Neural cell (in vitro differentiated cells): ENCODE measurements around the gene DENND1A. TPM values are rescaled to one million over a fixed set of nuclear protein-coding genes. Genes with fewer than 3 reads are reported as not detected.

ENCODE experiments used
- H2AFZ ChIP-seq: fragments of 200-600, 300-800 bp; sonication (generic), shearing (Covaris generic); 2 replicates; pipeline ENCODE4 v1.6.0; 2014; ENCODE audit warnings: low read depth, mild to moderate bottlenecking, antibody characterized with exemption, low read length, moderate library complexity
- H3F3A ChIP-seq: fragments of 200-600 bp; shearing (Covaris generic); 2 replicates; pipeline ENCODE4 v1.6.1; 2016; ENCODE audit warnings: mild to moderate bottlenecking, moderate library complexity, mixed read lengths, antibody characterized with exemption, low read length; ENCODE audit not compliant: insufficient read depth, poor library complexity, severe bottlenecking
- H3K27ac ChIP-seq: fragments of 200-600, 300-800 bp; sonication (generic), shearing (Covaris generic); 2 replicates; pipeline ENCODE4 v1.5.1; 2014; ENCODE audit warnings: mild to moderate bottlenecking, low read length, moderate library complexity
- H3K27me3 ChIP-seq: fragments of 300-800, 200-600 bp; sonication (generic), shearing (Covaris generic); 2 replicates; pipeline ENCODE4 v1.6.0; 2014; ENCODE audit warnings: mild to moderate bottlenecking, low read depth, low read length, moderate library complexity; ENCODE audit not compliant: insufficient read depth
- H3K36me3 ChIP-seq: fragments of 300-800, 200-600 bp; sonication (generic), shearing (Covaris generic); 2 replicates; pipeline ENCODE4 v1.5.1; 2014; ENCODE audit warnings: mild to moderate bottlenecking, antibody characterized with exemption, low read length, moderate library complexity; ENCODE audit not compliant: insufficient read depth
- H3K4me2 ChIP-seq: fragments of 300-800, 200-600 bp; sonication (generic), shearing (Covaris generic); 2 replicates; pipeline ENCODE4 v1.6.0; 2014; ENCODE audit warnings: mild to moderate bottlenecking, low read length
- H3K4me3 ChIP-seq: fragments of 300-800, 200-600 bp; sonication (generic), shearing (Covaris generic); 2 replicates; pipeline ENCODE4 v1.5.1; 2014; ENCODE audit warnings: mild to moderate bottlenecking, low read length, moderate library complexity
- H3K79me2 ChIP-seq: fragments of 200-600 bp; shearing (Covaris generic); replicated peaks from 2 replicates; pipeline ENCODE4 v1.6.0; 2014; ENCODE audit warnings: mild to moderate bottlenecking, low read length, moderate library complexity; ENCODE audit not compliant: insufficient read depth
- H3K9ac ChIP-seq: fragments of 300-800, 200-600 bp; sonication (generic), shearing (Covaris generic); 2 replicates; pipeline ENCODE4 v1.6.1; 2016; ENCODE audit warnings: mild to moderate bottlenecking, low read length, mixed read lengths
- H3K9me2 ChIP-seq: fragments of 200-600 bp; shearing (Covaris generic); 2 replicates; pipeline ENCODE4 v1.6.1; 2016; ENCODE audit warnings: mild to moderate bottlenecking, low read length, mixed read lengths; ENCODE audit not compliant: insufficient read depth
- H3K9me3 ChIP-seq: fragments of 200-600, 300-800 bp; sonication (generic), shearing (Covaris generic); 2 replicates; pipeline ENCODE4 v1.6.1; 2016; ENCODE audit warnings: mild to moderate bottlenecking, mixed run types, low read length, moderate library complexity, mixed read lengths
- H4K20me1 ChIP-seq: fragments of 200-600 bp; shearing (Covaris generic); 2 replicates; pipeline ENCODE4 v1.6.1; 2016; ENCODE audit warnings: mild to moderate bottlenecking, mixed run types; ENCODE audit not compliant: insufficient read depth
- EP300 ChIP-seq: fragments of 450-650 bp; conservative IDR thresholded peaks from 2 replicates; pipeline ENCODE4 v1.6.1; 2014; ENCODE audit warnings: antibody characterized with exemption, mild to moderate bottlenecking, moderate library complexity; ENCODE audit not compliant: poor library complexity, severe bottlenecking
- EZH2 ChIP-seq: fragments of 200-600, 300-800 bp; shearing (Covaris generic), sonication (generic); IDR thresholded peaks from 2 replicates; pipeline ENCODE4 v1.6.1; 2014; ENCODE audit warnings: antibody characterized with exemption, low read length, borderline replicate concordance, mild to moderate bottlenecking; ENCODE audit not compliant: insufficient read depth, poor library complexity, severe bottlenecking
- MXI1 ChIP-seq: fragments of 450-650 bp; conservative IDR thresholded peaks from 2 replicates; pipeline ENCODE4 v1.6.1; 2014; ENCODE audit warnings: antibody characterized with exemption, mild to moderate bottlenecking; ENCODE audit not compliant: poor library complexity, severe bottlenecking
- POLR2AphosphoS5 ChIP-seq: IDR thresholded peaks from 2 replicates; pipeline ENCODE4 v1.6.1; 2012
- RAD21 ChIP-seq: fragments of 450-650 bp; conservative IDR thresholded peaks from 2 replicates; pipeline ENCODE4 v1.6.1; 2014; ENCODE audit warnings: antibody characterized with exemption, mild to moderate bottlenecking, moderate library complexity
- SMC3 ChIP-seq: fragments of 450-650 bp; conservative IDR thresholded peaks from 2 replicates; pipeline ENCODE4 v1.6.1; 2014; ENCODE audit warnings: antibody characterized with exemption, mild to moderate bottlenecking, moderate library complexity; ENCODE audit not compliant: poor library complexity
- TAF1 ChIP-seq: IDR thresholded peaks from 2 replicates; pipeline ENCODE4 v1.6.1; 2012; ENCODE audit warnings: low read depth
- polyA plus RNA-seq: library from polyadenylated mRNA; depleted of rRNA; stranded (reverse); fragments of >200 nt; gene quantifications from 2 replicates; pipeline ENCODE4 v1.2.3, GENCODE V29; 2014
- TF ChIP-seq, protein P1 (sequence below): fragments of 450-650 bp; IDR thresholded peaks from 2 replicates; pipeline ENCODE4 v1.5.1; 2014; ENCODE audit warnings: antibody characterized with exemption, mild to moderate bottlenecking, moderate library complexity; ENCODE audit not compliant: poor library complexity, severe bottlenecking
- TF ChIP-seq, protein P2 (sequence below): IDR thresholded peaks from 2 replicates; pipeline ENCODE4 v1.6.1; 2012; ENCODE audit warnings: borderline replicate concordance

The DENND1A gene
- polyA plus RNA-seq, 1 donor from 2014 or later, result 2.3 TPM

DNA sequence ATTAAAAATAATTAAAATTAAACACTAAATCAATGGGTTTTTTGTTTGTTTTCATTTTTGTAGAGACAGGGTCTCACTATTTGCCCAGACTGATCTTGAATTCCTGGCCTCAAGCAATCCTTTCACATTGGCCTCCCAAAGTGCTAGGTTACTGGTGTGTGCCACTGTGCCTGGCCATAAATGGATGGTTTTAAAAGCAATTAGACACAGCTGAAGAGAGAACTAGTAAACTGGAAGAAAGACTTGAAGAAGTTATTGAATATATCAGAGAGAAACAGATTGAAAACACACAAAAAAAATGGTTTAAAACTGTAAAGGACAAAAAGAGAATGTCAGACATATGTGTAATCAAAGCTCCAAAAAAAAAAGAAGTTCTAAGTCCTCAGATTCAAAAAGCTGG is 83.0 kb downstream of the DENND1A start:
- Histone ChIP-seq H4K20me1 (no peaks in the 10 kb centered on the region), H3K4me2 (no peak overlapping the region), H3K4me3 (no peak overlapping the region), H3K79me2 (peaks cover 12% of the 10 kb centered on the region), H3F3A (no peaks in the 10 kb centered on the region), H2AFZ (no peak overlapping the region), H3K9me3 (no peaks in the 10 kb centered on the region), H3K27me3 (no peaks in the 10 kb centered on the region), H3K27ac (no peak overlapping the region), H3K9ac (no peak overlapping the region), H3K9me2 (no peaks in the 10 kb centered on the region), H3K36me3 (no peaks in the 10 kb centered on the region)
- TF ChIP-seq RAD21, result no peak
- TF ChIP-seq SMC3, result no peak
- no peak for TF ChIP-seq MXI1
- TF ChIP-seq POLR2AphosphoS5, result no peak
- TF ChIP-seq TAF1, result no peak
- TF ChIP-seq, protein P1, sequence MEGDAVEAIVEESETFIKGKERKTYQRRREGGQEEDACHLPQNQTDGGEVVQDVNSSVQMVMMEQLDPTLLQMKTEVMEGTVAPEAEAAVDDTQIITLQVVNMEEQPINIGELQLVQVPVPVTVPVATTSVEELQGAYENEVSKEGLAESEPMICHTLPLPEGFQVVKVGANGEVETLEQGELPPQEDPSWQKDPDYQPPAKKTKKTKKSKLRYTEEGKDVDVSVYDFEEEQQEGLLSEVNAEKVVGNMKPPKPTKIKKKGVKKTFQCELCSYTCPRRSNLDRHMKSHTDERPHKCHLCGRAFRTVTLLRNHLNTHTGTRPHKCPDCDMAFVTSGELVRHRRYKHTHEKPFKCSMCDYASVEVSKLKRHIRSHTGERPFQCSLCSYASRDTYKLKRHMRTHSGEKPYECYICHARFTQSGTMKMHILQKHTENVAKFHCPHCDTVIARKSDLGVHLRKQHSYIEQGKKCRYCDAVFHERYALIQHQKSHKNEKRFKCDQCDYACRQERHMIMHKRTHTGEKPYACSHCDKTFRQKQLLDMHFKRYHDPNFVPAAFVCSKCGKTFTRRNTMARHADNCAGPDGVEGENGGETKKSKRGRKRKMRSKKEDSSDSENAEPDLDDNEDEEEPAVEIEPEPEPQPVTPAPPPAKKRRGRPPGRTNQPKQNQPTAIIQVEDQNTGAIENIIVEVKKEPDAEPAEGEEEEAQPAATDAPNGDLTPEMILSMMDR, result no peak
- TF ChIP-seq, protein P2, sequence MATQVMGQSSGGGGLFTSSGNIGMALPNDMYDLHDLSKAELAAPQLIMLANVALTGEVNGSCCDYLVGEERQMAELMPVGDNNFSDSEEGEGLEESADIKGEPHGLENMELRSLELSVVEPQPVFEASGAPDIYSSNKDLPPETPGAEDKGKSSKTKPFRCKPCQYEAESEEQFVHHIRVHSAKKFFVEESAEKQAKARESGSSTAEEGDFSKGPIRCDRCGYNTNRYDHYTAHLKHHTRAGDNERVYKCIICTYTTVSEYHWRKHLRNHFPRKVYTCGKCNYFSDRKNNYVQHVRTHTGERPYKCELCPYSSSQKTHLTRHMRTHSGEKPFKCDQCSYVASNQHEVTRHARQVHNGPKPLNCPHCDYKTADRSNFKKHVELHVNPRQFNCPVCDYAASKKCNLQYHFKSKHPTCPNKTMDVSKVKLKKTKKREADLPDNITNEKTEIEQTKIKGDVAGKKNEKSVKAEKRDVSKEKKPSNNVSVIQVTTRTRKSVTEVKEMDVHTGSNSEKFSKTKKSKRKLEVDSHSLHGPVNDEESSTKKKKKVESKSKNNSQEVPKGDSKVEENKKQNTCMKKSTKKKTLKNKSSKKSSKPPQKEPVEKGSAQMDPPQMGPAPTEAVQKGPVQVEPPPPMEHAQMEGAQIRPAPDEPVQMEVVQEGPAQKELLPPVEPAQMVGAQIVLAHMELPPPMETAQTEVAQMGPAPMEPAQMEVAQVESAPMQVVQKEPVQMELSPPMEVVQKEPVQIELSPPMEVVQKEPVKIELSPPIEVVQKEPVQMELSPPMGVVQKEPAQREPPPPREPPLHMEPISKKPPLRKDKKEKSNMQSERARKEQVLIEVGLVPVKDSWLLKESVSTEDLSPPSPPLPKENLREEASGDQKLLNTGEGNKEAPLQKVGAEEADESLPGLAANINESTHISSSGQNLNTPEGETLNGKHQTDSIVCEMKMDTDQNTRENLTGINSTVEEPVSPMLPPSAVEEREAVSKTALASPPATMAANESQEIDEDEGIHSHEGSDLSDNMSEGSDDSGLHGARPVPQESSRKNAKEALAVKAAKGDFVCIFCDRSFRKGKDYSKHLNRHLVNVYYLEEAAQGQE, result no peak
- no peak for TF ChIP-seq EZH2
- no peak for TF ChIP-seq EP300

DNA sequence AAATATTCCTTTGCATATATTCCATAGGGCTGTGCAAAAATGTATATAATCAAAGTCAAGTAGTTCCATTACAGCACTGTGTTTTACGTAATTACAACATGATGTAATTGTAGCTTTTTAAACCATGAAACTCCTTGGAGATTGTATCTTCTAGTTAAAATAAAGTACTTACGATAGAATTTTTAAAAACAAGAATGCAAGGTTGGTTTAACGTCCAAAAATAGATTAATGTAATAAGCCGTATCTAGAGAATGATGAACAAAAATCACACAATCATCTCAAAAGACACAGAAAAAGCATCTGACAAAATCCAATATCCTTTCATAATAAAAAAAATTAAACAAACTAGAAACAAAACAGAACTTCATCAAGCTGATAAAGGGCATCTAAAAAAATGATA is 86.2 kb downstream of the DENND1A start:
- H3F3A ChIP-seq, result no peaks in the 10 kb centered on the region
- H3K27me3 ChIP-seq, result no peaks in the 10 kb centered on the region
- no peak overlapping the region for H3K27ac ChIP-seq
- no peak overlapping the region for H3K4me2 ChIP-seq
- no peak overlapping the region for H2AFZ ChIP-seq
- no peaks in the 10 kb centered on the region for H3K36me3 ChIP-seq
- TF ChIP-seq RAD21 (no peak), SMC3 (no peak), TAF1 (no peak)
- H3K9me2 ChIP-seq, result no peaks in the 10 kb centered on the region
- no peaks in the 10 kb centered on the region for H3K9me3 ChIP-seq
- no peak overlapping the region for H3K9ac ChIP-seq
- H4K20me1 ChIP-seq, result no peaks in the 10 kb centered on the region
- H3K79me2 ChIP-seq, result peaks cover 15% of the 10 kb centered on the region
- no peak overlapping the region for H3K4me3 ChIP-seq

DNA sequence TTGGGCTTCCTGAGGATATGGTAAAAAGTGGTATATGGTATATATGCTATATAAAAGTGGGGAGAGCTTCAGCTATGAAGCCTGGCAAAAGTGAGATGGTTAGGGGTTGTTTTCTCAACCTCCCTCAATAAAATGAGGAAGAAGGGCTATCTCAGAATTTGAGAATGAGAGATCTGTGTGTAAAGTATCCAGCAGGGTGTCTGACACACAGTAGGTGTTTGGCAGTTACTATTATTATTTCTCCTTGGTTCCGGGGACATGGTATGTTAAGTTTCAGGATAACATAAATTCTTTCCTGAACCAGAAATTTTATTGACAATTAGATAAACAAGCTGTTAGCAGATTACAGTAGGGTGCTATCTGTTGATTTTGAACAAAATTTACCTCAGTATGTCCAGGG is 94.1 kb downstream of the DENND1A start:
- Histone ChIP-seq H3K4me3 (no peak overlapping the region), H3K4me2 (no peak overlapping the region), H3K36me3 (no peaks in the 10 kb centered on the region), H2AFZ (no peak overlapping the region), H4K20me1 (no peaks in the 10 kb centered on the region), H3K27ac (no peak overlapping the region), H3K79me2 (peaks cover 8% of the 10 kb centered on the region), H3K27me3 (no peaks in the 10 kb centered on the region), H3K9me3 (no peaks in the 10 kb centered on the region), H3K9me2 (no peaks in the 10 kb centered on the region), H3F3A (peaks cover 5% of the 10 kb centered on the region), H3K9ac (no peak overlapping the region)
- no peak for TF ChIP-seq SMC3
- TF ChIP-seq, protein P1, result no peak
- TF ChIP-seq, protein P2, result no peak
- TF ChIP-seq TAF1, result no peak
- TF ChIP-seq POLR2AphosphoS5, result no peak
- TF ChIP-seq MXI1, result no peak
- no peak for TF ChIP-seq EZH2
- TF ChIP-seq EP300, result no peak
- TF ChIP-seq RAD21, result no peak
